Activated naive CD4-positive, alpha-beta T cell treated with anti-CD3 and anti-CD28 coated beads, Interleukin-2, amount 50 U/mL, for 24 hours (primary cell): Measurements from ENCODE around the gene NCAPD2.
"Not testable (repeated sequence)": the region's sequence is repeated elsewhere in the genome, so short reads cannot be mapped to it uniquely, and the experiment has no call there.

Experiments
- H3K27ac Mint-ChIP-seq: one replicate; pipeline ENCODE4 v1.8.0; 2021; ENCODE audit warnings: mild to moderate bottlenecking, mixed read lengths
- H3K27me3 Mint-ChIP-seq: one replicate; pipeline ENCODE4 v1.8.0; 2021; ENCODE audit warnings: mixed read lengths
- H3K36me3 Mint-ChIP-seq: one replicate; pipeline ENCODE4 v1.8.0; 2021; ENCODE audit warnings: mixed read lengths
- H3K4me1 Mint-ChIP-seq: one replicate; pipeline ENCODE4 v1.8.0; 2021; ENCODE audit warnings: mixed read lengths
- H3K4me3 Mint-ChIP-seq: one replicate; pipeline ENCODE4 v1.8.0; 2021; ENCODE audit warnings: mild to moderate bottlenecking, mixed read lengths
- H3K9me3 Mint-ChIP-seq: one replicate; pipeline ENCODE4 v1.8.0; 2021; ENCODE audit warnings: mixed read lengths

Gene NCAPD2

GRCh38 chr12:6533923-6534694 lies 40.2 kb downstream of the NCAPD2 start, which contains the start of gene GAPDH:
GAPDH (plus strand) TSS chr12:6534517; CDS start chr12:6534833, 316 bp downstream.
- peak within 1 kb of the TSS; percentile 98 for H3K4me3 Mint-ChIP-seq
- H3K9me3 Mint-ChIP-seq = no peaks in the 10 kb centered on the region
- no peaks in the 10 kb centered on the region for H3K27me3 Mint-ChIP-seq
- H3K36me3 Mint-ChIP-seq = peaks cover 16% of the 10 kb centered on the region
- peaks cover 29% of the 10 kb centered on the region for H3K4me1 Mint-ChIP-seq
- H3K27ac Mint-ChIP-seq = peak within 1 kb of the TSS; percentile 100

- Mint-ChIP-seq H3K27me3 (no peaks in the 10 kb centered on the region), H3K4me3 (peak overlapping the region; percentile 98), H3K4me1 (peaks cover 33% of the 10 kb centered on the region), H3K27ac (peak overlapping the region; percentile 93), H3K9me3 (no peaks in the 10 kb centered on the region), H3K36me3 (peaks cover 16% of the 10 kb centered on the region)
Observed at GRCh38 chr12:6534695-6534944, 40.7 kb downstream of the NCAPD2 start.

DNA sequence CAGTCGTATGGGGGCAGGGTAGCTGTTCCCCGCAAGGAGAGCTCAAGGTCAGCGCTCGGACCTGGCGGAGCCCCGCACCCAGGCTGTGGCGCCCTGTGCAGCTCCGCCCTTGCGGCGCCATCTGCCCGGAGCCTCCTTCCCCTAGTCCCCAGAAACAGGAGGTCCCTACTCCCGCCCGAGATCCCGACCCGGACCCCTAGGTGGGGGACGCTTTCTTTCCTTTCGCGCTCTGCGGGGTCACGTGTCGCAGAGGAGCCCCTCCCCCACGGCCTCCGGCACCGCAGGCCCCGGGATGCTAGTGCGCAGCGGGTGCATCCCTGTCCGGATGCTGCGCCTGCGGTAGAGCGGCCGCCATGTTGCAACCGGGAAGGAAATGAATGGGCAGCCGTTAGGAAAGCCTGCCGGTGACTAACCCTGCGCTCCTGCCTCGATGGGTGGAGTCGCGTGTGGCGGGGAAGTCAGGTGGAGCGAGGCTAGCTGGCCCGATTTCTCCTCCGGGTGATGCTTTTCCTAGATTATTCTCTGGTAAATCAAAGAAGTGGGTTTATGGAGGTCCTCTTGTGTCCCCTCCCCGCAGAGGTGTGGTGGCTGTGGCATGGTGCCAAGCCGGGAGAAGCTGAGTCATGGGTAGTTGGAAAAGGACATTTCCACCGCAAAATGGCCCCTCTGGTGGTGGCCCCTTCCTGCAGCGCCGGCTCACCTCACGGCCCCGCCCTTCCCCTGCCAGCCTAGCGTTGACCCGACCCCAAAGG lies 41.2 kb downstream of the NCAPD2 start:
- H3K4me3 Mint-ChIP-seq = peak overlapping the region; percentile 98

GRCh38 chr12:6535697-6535946 lies 41.7 kb downstream of the NCAPD2 start:
- Mint-ChIP-seq H3K9me3 (no peaks in the 10 kb centered on the region), H3K27me3 (no peaks in the 10 kb centered on the region), H3K36me3 (peaks cover 16% of the 10 kb centered on the region), H3K4me1 (peaks cover 43% of the 10 kb centered on the region), H3K27ac (peak overlapping the region; percentile 93), H3K4me3 (peak overlapping the region; percentile 98)

More for the DNA sequence above, 41.2 kb downstream of the NCAPD2 start:
- Mint-ChIP-seq H3K9me3 (no peaks in the 10 kb centered on the region), H3K27ac (peak overlapping the region; percentile 93), H3K36me3 (peaks cover 16% of the 10 kb centered on the region), H3K27me3 (no peaks in the 10 kb centered on the region), H3K4me1 (peaks cover 38% of the 10 kb centered on the region)

GRCh38 chr12:6535960-6536847 lies 42.3 kb downstream of the NCAPD2 start:
- Mint-ChIP-seq H3K27me3 (no peaks in the 10 kb centered on the region), H3K36me3 (peaks cover 16% of the 10 kb centered on the region), H3K4me3 (peak overlapping the region; percentile 98), H3K9me3 (no peaks in the 10 kb centered on the region), H3K4me1 (peaks cover 48% of the 10 kb centered on the region), H3K27ac (peak overlapping the region; percentile 93)

DNA sequence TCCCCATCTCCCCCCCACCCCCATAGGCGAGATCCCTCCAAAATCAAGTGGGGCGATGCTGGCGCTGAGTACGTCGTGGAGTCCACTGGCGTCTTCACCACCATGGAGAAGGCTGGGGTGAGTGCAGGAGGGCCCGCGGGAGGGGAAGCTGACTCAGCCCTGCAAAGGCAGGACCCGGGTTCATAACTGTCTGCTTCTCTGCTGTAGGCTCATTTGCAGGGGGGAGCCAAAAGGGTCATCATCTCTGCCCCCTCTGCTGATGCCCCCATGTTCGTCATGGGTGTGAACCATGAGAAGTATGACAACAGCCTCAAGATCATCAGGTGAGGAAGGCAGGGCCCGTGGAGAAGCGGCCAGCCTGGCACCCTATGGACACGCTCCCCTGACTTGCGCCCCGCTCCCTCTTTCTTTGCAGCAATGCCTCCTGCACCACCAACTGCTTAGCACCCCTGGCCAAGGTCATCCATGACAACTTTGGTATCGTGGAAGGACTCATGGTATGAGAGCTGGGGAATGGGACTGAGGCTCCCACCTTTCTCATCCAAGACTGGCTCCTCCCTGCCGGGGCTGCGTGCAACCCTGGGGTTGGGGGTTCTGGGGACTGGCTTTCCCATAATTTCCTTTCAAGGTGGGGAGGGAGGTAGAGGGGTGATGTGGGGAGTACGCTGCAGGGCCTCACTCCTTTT lies 43.1 kb downstream of the NCAPD2 start:
- H3K36me3 Mint-ChIP-seq = peaks cover 16% of the 10 kb centered on the region
- peak overlapping the region; percentile 98 for H3K4me3 Mint-ChIP-seq
- peak overlapping the region; percentile 82 for H3K27ac Mint-ChIP-seq
- no peaks in the 10 kb centered on the region for H3K27me3 Mint-ChIP-seq
- no peaks in the 10 kb centered on the region for H3K9me3 Mint-ChIP-seq
- H3K4me1 Mint-ChIP-seq = peaks cover 52% of the 10 kb centered on the region

GRCh38 chr12:6537580-6538419 lies 43.9 kb downstream of the NCAPD2 start:
- not testable (repeated sequence) for H3K27me3 Mint-ChIP-seq, H3K9me3 Mint-ChIP-seq
- H3K36me3 Mint-ChIP-seq = peaks cover 16% of the 10 kb centered on the region
- peak overlapping the region; percentile 98 for H3K4me3 Mint-ChIP-seq
- H3K4me1 Mint-ChIP-seq = peaks cover 52% of the 10 kb centered on the region
- peak overlapping the region; percentile 94 for H3K27ac Mint-ChIP-seq

DNA sequence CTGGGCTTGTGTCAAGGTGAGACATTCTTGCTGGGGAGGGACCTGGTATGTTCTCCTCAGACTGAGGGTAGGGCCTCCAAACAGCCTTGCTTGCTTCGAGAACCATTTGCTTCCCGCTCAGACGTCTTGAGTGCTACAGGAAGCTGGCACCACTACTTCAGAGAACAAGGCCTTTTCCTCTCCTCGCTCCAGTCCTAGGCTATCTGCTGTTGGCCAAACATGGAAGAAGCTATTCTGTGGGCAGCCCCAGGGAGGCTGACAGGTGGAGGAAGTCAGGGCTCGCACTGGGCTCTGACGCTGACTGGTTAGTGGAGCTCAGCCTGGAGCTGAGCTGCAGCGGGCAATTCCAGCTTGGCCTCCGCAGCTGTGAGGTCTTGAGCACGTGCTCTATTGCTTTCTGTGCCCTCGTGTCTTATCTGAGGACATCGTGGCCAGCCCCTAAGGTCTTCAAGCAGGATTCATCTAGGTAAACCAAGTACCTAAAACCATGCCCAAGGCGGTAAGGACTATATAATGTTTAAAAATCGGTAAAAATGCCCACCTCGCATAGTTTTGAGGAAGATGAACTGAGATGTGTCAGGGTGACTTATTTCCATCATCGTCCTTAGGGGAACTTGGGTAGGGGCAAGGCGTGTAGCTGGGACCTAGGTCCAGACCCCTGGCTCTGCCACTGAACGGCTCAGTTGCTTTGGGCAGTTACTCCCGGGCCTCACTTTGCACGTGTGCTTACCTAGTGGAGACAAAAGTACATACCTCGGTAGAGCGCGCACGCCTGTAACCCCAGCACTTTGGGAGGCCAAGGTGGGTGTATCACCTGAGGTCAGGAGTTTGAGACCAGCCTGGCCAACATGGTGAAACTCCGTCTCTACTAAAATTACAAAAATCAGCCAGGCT lies 44.8 kb downstream of the NCAPD2 start:
- peaks cover 16% of the 10 kb centered on the region for H3K36me3 Mint-ChIP-seq
- peak overlapping the region; percentile 94 for H3K27ac Mint-ChIP-seq
- H3K27me3 Mint-ChIP-seq = no peaks in the 10 kb centered on the region
- no peaks in the 10 kb centered on the region for H3K9me3 Mint-ChIP-seq
- H3K4me1 Mint-ChIP-seq = peaks cover 46% of the 10 kb centered on the region
- H3K4me3 Mint-ChIP-seq = peak overlapping the region; percentile 36

DNA sequence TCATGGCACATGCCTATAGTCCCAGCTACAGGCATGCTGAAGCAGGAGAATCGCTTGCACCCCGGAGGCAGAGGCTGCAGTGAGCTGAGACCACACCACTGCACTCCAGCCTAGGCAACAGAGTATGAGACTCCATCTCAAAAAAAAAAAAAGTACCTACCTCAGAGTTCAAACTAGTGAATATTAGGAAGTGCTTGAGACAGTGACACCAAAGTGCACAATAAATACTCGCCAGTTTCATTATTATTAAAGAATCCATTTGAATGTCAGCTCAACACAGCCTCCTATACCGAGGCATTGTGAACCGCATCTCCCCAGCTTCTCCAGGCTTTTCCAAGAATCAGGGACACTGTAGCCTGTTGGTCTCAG lies 45.4 kb downstream of the NCAPD2 start:
- H3K9me3 Mint-ChIP-seq = no peaks in the 10 kb centered on the region
- peaks cover 46% of the 10 kb centered on the region for H3K4me1 Mint-ChIP-seq
- no peaks in the 10 kb centered on the region for H3K27me3 Mint-ChIP-seq
- peak overlapping the region; percentile 36 for H3K4me3 Mint-ChIP-seq
- H3K36me3 Mint-ChIP-seq = peaks cover 16% of the 10 kb centered on the region
- H3K27ac Mint-ChIP-seq = peak overlapping the region; percentile 66

DNA sequence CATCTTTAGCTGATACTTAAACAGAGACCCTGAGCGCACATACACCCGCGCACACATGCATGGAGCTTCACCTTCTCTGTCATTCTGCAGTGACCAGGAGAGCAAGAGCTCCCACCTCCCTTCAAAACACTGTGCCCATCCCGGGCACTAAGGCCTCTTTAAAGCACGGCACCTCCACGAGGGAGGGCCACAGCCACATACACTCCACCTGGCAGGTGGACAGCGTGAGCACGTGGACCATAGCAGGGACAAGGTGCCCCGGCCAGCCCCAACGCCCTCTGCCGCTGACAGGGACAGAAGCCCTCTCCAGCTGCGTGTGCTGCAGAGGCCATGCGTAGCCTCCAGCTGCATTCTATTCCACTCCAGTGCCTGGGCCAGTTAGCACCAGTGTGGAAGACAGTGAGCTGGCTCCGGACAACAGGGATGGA lies 45.8 kb downstream of the NCAPD2 start:
- Mint-ChIP-seq H3K36me3 (peaks cover 16% of the 10 kb centered on the region), H3K4me1 (peaks cover 46% of the 10 kb centered on the region), H3K27ac (peak overlapping the region; percentile 66), H3K4me3 (peak overlapping the region; percentile 76), H3K27me3 (no peaks in the 10 kb centered on the region), H3K9me3 (no peaks in the 10 kb centered on the region)

DNA sequence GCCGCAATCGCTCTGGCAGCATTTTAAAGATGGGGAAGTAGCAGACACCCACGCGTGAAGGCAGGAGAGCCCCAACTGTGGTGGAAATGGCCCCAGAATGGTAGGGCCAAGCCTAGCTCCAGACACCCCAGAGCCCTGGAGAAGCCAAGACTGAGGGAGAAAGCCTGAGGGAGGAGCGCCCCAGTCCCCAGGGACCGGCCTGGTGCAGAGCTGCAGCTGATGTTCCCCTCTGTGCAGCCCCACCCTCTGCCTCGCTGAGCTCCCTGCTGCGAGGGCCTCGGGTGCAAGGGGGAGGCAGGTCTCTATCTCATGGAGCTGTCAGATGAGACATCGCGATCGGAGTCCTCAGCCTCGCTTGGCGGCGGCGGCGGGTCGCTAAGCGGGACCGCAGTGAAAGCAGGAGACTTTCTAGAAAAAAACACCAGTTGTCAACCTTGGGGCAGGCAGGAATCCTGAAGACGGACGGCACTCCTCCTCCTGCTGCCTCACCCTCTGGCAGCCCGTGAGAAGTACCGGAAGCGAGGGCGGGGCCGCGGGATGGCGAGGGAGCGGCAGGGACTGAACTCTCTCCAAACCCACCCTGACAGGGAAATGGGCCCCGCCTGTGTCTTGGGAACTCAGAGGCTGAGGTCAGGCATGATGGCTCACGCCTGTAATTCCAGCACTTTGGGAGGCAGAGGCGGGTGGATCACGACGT lies 46.4 kb downstream of the NCAPD2 start:
- Mint-ChIP-seq H3K27me3 (no peaks in the 10 kb centered on the region), H3K4me1 (peaks cover 46% of the 10 kb centered on the region), H3K36me3 (peaks cover 13% of the 10 kb centered on the region), H3K4me3 (peak overlapping the region; percentile 76), H3K9me3 (no peaks in the 10 kb centered on the region), H3K27ac (peak overlapping the region; percentile 17)

GRCh38 chr12:6541371-6542165 lies 47.7 kb downstream of the NCAPD2 start:
- Mint-ChIP-seq H3K9me3 (no peaks in the 10 kb centered on the region), H3K4me1 (peaks cover 42% of the 10 kb centered on the region), H3K4me3 (no peak overlapping the region), H3K27ac (peak overlapping the region; percentile 73), H3K36me3 (peaks cover 10% of the 10 kb centered on the region), H3K27me3 (no peaks in the 10 kb centered on the region)
